ENCODE measurements around the gene CA5A.
"Not testable (repeated sequence)": the region's sequence is repeated elsewhere in the genome, so short reads cannot be mapped to it uniquely, and the experiment has no call there.

DNA sequence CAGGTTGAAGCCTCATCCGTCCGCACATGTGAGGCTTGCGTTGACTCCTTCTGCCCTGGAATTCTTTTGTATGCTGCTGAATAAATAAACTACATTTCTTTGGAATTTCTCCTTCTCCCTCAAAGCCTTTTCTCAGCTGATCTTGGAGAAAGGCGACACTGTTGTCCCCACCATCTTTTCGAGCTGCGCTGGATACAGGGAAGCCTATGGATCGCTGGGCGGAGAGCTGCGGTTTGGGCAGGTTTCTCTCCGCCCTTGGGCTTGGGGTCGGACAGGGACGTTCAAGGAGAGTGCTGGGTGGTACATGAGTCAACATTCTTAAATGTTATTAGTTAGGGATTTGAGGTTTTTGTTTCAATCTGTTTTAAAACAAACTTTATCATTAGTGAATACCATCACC, 35.8 kb downstream of the CA5A start:
- TF ChIP-seq, protein P1, sequence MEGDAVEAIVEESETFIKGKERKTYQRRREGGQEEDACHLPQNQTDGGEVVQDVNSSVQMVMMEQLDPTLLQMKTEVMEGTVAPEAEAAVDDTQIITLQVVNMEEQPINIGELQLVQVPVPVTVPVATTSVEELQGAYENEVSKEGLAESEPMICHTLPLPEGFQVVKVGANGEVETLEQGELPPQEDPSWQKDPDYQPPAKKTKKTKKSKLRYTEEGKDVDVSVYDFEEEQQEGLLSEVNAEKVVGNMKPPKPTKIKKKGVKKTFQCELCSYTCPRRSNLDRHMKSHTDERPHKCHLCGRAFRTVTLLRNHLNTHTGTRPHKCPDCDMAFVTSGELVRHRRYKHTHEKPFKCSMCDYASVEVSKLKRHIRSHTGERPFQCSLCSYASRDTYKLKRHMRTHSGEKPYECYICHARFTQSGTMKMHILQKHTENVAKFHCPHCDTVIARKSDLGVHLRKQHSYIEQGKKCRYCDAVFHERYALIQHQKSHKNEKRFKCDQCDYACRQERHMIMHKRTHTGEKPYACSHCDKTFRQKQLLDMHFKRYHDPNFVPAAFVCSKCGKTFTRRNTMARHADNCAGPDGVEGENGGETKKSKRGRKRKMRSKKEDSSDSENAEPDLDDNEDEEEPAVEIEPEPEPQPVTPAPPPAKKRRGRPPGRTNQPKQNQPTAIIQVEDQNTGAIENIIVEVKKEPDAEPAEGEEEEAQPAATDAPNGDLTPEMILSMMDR (IDR thresholded peaks at IDR 0.05; ENCODE audit: poor library complexity) = not testable (repeated sequence)
- not testable (repeated sequence) for TF ChIP-seq EZH2 (IDR thresholded peaks at IDR 0.05; ENCODE audit: borderline replicate concordance); EZH2phosphoT487 (IDR thresholded peaks at IDR 0.05; ENCODE audit: low read depth, severe bottlenecking, unreplicated experiment)
